Fibroblast of lung (primary cell): ENCODE data around the gene CYP2A6.
"Not testable (repeated sequence)": the region's sequence is repeated elsewhere in the genome, so short reads cannot be mapped to it uniquely, and the experiment has no call there.

Source experiments
- CTCF ChIP-seq, 2 donors: IDR thresholded peaks in 1 of 2; conservative IDR thresholded peaks in 1 of 2; 1 replicate in 1 of 2; 2 replicates in 1 of 2; pipeline ENCODE4 v1.5.1; 2011 to 2012; ENCODE audit warnings: low read length in 2 of 2, control low read depth in 1 of 2, inconsistent platforms in 1 of 2, low read depth in 1 of 2, mild to moderate bottlenecking in 1 of 2
- EZH2 ChIP-seq: IDR thresholded peaks from 2 replicates; pipeline ENCODE4 v1.5.1; 2012; ENCODE audit warnings: low read length, control low read depth, mild to moderate bottlenecking; ENCODE audit errors: missing control alignments

GRCh38 chr19:40879349-40879748 lies 29.1 kb upstream of the CYP2A6 start:
- TF ChIP-seq CTCF (conservative IDR thresholded peaks at IDR 0.05 in 1 of 2, IDR thresholded peaks at IDR 0.05 in 1 of 2; ENCODE audit: low read depth in 1 of 2, low read length in 2 of 2); EZH2: not testable (repeated sequence)
